GM20431 (cell line): ENCODE results near the gene MFSD1.

ENCODE experiments used
- in situ Hi-C: fragments of 300-500 bp; cut with MseI, MboI; formaldehyde crosslinking; loops from one replicate; pipeline ENCODE4 v1.15.0; 2020; ENCODE audit warnings: low sequenced_read_pairs; ENCODE audit not compliant: unreplicated experiment

MFSD1 gene

DNA sequence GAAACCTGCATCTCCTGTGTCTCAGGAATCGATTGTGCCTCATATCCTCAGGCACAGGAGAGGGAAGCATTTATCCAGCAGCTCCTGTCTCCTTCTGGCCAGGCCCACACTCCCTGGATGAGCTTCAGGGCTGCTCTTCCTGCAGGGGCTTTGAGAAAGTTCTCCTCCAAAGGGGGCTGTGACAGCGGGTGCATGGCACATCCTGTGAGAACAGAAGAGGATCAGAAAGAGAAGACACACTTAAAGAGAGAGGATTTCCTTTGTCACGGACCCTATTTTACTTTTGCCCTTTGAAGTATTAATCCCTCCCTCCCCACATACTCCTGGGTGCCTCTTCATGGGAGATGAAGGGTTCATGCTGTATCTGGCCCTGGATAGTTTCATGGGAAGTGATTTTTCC lies 46.0 kb downstream of the MFSD1 start:
- in situ Hi-C loops = loop anchor here (10.0 to 25.0 kb wide), 2 partner anchors 407 to 964 kb away; no protein-coding TSS in a partner anchor

DNA sequence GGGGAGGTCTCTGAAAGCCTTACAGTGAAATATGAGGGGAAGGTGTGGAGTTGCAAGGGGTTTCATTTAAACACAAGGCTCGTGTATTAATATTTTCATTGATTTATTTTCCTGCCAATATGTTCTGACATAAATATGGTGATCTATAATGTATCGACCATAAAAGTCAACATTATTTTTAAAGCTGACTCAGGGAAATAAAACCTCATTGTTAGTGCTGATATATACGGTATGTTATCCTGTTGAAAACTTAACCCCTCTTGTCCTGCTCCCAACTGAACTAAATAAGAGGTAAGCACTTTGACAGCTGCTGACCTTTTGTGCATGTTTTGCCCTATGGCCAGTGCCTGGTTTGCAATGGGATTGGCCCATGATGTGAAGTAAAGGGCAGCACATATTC lies 47.9 kb downstream of the MFSD1 start:
- in situ Hi-C loops = loop anchor here (10.0 to 25.0 kb wide), 2 partner anchors 405 to 963 kb away; no protein-coding TSS in a partner anchor

DNA sequence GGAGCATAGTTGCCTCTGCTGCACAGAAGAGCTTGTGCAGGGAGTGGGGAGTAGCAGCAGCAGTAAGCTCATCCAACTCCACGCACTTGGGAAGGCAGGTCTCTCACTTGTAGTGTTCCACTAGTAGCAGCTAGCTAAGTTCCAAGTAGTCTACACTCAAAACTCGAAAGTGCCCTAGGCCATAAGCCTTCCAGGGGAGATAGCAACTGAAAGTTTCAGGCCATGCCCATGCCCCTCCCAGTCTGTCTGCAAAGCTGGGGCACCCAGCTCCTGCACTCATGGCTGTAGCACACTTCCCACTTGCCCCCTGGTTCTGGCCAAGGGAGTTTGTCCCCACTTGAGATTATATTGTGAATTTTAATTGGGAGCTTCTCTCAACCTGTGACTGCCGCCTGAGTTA lies 57.5 kb downstream of the MFSD1 start:
- in situ Hi-C loops = no loop called here

DNA sequence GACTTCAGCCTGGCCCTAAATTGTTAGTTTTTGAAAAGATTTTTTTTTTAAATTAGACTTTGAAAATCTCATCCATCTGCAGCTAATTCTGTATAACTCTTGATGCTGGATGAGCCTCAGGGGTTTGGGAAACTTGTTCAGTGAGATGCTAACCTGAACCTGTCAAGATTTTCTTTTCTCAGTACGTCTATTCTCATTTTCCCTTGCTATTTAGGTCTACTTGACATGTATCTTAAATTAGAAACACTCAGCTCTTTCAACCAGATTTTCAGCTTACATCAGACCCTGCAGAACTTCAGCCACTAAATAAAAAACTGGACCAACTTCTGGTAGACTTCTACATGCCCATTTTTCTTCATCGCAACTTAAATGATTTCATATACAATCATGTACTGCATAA lies 61.4 kb downstream of the MFSD1 start:
- in situ Hi-C loops = no loop called here

DNA sequence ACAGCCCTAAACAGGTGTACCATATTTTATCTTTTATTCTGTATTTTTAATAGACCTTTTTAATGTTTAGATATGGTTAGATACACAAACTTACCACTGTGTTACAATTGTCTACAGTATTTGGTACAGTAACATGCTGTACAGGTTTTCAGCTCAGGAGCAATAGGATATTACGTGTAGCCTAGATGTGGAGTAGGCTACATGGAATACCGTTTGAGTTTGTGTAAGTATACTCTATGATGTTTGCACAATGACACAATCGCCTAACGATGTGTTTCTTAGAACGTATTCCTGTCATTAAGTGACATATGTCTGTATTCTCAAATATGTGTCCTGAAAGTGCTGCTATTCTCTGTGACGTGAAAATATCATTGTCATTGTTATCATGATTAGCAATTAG lies 62.6 kb downstream of the MFSD1 start:
- in situ Hi-C loops = no loop called here

DNA sequence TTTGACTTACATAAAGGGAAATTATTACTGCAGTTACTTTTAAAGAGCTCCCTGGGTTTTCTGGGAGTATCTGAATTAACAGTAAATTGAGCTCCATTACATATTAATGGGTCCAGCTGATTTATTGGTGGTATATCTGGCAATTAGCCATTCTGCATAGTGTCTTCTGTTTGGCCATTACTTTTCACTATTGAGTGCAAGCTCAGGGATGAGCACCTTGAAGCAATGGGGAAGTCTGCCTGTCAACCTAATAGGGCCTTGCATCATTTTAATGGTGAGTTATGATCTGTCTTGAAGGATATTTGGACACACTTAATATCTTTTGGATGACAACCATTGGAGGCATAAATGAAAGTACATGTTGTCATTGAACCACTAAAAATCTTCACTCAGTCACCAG lies 73.8 kb downstream of the MFSD1 start:
- in situ Hi-C loops = no loop called here
